WI38 (cell line): ENCODE results near the gene RAPGEF5.

Experiments
- H3K4me3 ChIP-seq: 2 replicates; pipeline ENCODE4 v1.5.1; 2011; ENCODE audit warnings: low read depth, mild to moderate bottlenecking, control low read depth, low read length
- TF ChIP-seq, protein P1 (sequence below): IDR thresholded peaks from 2 replicates; pipeline ENCODE4 v1.5.1; 2012; ENCODE audit warnings: low read depth, mild to moderate bottlenecking, control low read depth, low read length

Gene RAPGEF5

DNA sequence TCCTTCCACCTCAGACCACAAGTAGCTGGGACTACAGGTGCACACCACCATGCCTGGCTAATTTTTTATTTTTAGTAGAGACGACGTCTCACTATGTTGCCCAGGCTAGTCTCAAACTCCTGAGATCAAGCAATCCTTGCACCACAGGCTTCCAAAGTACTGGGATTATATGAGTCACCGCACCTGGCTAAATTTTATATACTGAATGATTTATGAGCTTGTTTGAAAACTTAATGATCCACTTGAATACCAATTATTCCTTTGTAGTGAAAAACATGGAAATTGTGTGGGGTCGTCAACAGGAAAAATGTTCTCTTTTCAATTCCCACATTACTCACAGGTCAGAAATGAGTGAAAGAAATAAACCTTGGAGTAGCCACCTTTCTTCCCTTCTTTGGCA lies 31.3 kb downstream of the RAPGEF5 start:
- TF ChIP-seq, protein P1, sequence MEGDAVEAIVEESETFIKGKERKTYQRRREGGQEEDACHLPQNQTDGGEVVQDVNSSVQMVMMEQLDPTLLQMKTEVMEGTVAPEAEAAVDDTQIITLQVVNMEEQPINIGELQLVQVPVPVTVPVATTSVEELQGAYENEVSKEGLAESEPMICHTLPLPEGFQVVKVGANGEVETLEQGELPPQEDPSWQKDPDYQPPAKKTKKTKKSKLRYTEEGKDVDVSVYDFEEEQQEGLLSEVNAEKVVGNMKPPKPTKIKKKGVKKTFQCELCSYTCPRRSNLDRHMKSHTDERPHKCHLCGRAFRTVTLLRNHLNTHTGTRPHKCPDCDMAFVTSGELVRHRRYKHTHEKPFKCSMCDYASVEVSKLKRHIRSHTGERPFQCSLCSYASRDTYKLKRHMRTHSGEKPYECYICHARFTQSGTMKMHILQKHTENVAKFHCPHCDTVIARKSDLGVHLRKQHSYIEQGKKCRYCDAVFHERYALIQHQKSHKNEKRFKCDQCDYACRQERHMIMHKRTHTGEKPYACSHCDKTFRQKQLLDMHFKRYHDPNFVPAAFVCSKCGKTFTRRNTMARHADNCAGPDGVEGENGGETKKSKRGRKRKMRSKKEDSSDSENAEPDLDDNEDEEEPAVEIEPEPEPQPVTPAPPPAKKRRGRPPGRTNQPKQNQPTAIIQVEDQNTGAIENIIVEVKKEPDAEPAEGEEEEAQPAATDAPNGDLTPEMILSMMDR = no peak
- no peak overlapping the region for H3K4me3 ChIP-seq

DNA sequence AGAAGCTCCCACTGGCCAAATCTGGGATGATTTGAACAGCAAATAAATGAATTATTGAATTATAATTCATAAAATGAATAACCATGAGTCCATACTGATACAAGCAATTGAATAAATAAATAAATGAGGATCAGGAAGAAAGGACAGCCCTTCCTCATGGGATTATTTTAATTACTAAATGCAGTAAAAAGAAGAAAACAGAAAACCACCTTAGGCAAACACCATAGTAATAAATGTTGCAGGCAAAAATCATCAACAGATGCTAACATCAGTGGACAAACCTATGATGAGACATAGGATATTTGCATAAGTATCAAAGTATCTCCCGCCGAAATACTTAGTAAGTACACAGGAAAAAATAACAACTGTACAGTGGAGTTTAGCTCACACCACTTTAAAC lies 33.2 kb downstream of the RAPGEF5 start:
- H3K4me3 ChIP-seq = no peak overlapping the region
- TF ChIP-seq, protein P1 = no peak

DNA sequence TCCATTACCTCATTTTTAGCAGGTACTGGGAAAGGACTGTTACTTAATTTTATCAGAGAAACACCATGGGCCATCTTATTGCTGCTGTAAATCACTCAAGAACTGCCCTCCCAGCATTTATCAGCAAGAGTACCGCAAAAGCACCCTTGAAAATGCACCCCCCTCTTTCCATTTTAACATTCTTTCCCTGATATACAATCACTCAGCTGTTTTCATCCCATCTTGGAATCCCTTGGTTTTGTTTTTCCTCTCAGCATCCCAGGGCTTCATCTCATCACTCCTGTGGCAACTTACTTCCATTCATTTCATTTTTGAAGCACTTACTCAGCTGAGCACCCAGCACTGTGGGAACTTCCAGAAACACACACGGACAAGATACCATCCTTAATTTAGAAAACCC lies 36.5 kb downstream of the RAPGEF5 start:
- TF ChIP-seq, protein P1 = no peak
- no peak overlapping the region for H3K4me3 ChIP-seq

DNA sequence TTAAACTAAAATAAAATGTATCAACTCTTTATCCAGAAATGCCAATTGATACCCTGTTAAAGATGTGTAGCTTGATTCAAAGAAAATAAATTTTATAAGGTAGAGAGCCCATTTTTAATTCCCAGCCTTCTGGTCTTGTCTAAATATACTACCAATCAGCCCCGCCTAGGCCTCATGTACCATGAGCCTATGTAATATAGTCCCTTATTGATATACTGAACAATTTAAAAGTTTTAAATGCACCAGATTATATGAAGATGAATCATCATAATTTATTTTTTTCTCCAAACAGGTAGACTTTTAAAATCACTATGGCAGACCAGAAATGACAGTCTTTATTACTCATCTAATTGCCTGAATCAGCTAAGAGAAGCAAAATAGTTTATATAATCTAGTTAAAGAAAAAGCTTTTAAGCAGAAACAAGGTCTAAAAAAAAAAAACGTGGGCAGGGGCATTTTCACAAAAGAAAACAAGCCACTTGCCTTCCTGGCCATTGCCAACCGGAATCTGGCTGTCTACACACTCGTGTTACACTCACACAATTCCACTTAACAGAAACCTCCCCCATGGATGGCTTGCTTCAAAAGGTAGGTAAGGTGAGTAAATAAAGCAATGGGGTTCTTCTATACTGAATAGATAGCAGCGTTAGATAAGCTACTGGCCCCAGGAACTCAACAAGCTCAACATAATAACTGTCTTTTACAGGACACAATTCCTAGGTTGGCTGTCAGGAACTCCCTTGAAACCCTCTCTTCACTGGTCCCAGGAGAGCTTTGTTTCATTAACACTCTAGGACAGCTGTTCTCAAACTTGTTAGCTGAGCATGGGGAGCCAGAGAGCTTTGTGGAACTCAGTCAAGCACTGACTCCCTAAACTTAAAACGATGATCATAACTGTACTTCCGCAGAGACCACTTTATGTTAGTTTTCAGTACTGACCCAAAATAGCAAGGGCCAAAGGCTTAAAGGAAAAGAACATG lies 37.2 kb downstream of the RAPGEF5 start:
- H3K4me3 ChIP-seq = no peak overlapping the region
- TF ChIP-seq, protein P1 = no peak

DNA sequence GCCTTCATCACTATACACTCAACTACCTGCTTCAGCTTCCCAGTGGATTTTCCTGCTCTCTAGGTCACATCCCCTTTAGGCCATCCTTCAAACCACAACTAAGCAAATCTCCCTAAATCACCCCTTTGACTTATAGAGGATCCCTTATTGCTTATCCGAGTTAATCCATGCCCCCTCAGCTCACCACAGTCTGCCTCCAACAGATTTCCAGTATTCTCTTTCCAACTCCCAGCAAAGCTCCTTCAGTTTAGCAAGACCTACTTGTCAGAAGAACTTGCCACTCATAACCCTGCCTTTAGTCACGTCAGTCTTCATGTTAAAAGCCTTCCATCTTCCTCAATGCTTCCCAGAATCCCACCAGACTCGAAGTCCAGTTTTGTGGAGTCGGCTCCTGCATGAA lies 38.6 kb downstream of the RAPGEF5 start:
- no peak overlapping the region for H3K4me3 ChIP-seq

DNA sequence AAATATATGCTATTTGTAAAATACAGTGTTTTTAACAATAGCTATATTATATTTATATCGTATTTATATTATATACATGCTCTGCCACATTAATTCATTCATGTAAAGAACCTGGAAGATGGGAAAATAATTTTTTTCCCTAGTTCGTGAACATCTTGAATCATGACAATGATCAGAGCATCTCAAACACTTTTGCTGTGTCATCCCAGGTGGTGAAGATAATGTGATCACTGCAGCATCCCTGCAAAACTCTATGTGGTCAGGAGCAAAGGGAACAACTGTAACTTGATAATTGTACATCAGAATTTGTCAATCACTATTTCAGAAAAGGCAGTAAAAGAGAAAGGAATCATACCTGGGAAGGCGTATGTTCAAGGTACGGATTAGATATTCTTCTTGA lies 39.3 kb downstream of the RAPGEF5 start:
- TF ChIP-seq, protein P1 = no peak
- no peak overlapping the region for H3K4me3 ChIP-seq

More for the DNA sequence above, 38.6 kb downstream of the RAPGEF5 start:
- TF ChIP-seq, protein P1 = no peak

DNA sequence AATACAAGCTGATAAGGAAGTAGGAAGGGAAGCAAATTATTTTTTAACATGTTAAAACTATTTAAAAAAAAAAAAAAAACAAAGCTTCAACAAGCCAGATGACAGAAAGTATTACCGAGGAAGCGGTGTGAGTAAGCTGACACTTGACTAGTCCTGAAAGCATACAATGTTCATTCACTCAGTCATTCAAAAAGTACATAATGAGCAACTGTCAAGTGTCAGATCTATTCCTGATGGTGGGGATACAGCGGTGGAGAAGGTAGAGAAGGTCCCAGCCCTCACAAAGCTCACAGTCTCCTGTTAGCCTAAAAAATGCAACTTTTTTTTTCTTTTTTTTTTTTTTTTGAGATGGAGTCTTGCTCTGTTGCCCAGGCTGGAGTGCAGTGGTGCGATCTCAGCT lies 40.0 kb downstream of the RAPGEF5 start:
- H3K4me3 ChIP-seq = no peak overlapping the region
- TF ChIP-seq, protein P1 = no peak
